Left colon (tissue), 2 donors: Measurements from ENCODE around the gene TNFRSF19. TPM values are rescaled to one million over a fixed set of nuclear protein-coding genes. Genes with fewer than 3 reads are reported as not detected.

Experiments
- total RNA-seq, 2 donors: library from RNA; stranded (reverse); fragmentation: NEBNext Ultra II Directional; extraction: Animal tissue kit (Norgen Biotek cat#: 25700); gene quantifications; one replicate each; pipeline ENCODE4 v1.2.1, GENCODE V29; 2021
- donor health status: DM: no; HTN: no; CAD: no.
- donor health status: DM: yes; HTN: yes; CAD: no.

TNFRSF19 gene
- total RNA-seq, 2 donors from 2014 or later: 0.55 to 1.1 TPM

Other genes starting within 250 kb of the TNFRSF19 start
- gene SACS, start 136.7 kb upstream of the TNFRSF19 start, total RNA-seq: 1 to 10 TPM; 3.3 to 4.5 TPM